ENCODE measurements around the gene TIMP3.

DNA sequence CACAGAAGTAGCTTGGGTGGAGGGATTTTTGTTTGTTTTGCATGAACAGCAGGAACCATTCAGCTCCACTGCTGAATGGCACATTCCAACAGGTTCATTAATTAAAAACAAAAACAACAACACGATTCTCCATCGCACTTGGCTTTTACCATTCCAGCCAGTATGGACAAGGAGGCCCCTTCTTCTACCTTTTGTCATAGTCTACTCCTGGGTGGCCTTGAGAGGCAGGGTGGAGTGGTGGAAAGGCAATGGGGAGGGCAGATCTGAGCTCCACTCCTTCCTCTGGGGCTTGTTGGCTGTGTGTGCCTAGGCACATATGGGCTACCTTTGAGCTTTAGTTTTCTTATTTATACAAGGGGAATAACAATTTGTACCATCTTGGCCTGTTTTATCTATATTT is 4.8 kb downstream of the TIMP3 start:
- TF ChIP-seq POLR2A (IDR thresholded peaks at IDR 0.05): peak in 1 of 3 donors; percentile 2
- TF ChIP-seq, protein P1, sequence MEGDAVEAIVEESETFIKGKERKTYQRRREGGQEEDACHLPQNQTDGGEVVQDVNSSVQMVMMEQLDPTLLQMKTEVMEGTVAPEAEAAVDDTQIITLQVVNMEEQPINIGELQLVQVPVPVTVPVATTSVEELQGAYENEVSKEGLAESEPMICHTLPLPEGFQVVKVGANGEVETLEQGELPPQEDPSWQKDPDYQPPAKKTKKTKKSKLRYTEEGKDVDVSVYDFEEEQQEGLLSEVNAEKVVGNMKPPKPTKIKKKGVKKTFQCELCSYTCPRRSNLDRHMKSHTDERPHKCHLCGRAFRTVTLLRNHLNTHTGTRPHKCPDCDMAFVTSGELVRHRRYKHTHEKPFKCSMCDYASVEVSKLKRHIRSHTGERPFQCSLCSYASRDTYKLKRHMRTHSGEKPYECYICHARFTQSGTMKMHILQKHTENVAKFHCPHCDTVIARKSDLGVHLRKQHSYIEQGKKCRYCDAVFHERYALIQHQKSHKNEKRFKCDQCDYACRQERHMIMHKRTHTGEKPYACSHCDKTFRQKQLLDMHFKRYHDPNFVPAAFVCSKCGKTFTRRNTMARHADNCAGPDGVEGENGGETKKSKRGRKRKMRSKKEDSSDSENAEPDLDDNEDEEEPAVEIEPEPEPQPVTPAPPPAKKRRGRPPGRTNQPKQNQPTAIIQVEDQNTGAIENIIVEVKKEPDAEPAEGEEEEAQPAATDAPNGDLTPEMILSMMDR (IDR thresholded peaks at IDR 0.05): no peak

All from body of pancreas (tissue), 4 donors.